Measurements from ENCODE around the gene COX14. TPM values are rescaled to one million over a fixed set of nuclear protein-coding genes. Genes with fewer than 3 reads are reported as not detected.
A peak's percentile ranks its signal among the peaks of the same experiment; 100 is the strongest.
"Not testable (repeated sequence)": the region's sequence is repeated elsewhere in the genome, so short reads cannot be mapped to it uniquely, and the experiment has no call there.

Gene COX14
- 48.5 and 67.8 TPM in 2 replicates for total RNA-seq (2014; rRNA removed; shearing (Covaris generic))

GRCh38 chr12:50111693-50112455 lies at the start of gene COX14:
TSS of gene COX14 (plus strand) at chr12:50112236. CDS start at chr12:50120044, 7,808 bp downstream.
- peak; percentile 99 for DNase-seq (ENCODE audit: low read depth)

DNA sequence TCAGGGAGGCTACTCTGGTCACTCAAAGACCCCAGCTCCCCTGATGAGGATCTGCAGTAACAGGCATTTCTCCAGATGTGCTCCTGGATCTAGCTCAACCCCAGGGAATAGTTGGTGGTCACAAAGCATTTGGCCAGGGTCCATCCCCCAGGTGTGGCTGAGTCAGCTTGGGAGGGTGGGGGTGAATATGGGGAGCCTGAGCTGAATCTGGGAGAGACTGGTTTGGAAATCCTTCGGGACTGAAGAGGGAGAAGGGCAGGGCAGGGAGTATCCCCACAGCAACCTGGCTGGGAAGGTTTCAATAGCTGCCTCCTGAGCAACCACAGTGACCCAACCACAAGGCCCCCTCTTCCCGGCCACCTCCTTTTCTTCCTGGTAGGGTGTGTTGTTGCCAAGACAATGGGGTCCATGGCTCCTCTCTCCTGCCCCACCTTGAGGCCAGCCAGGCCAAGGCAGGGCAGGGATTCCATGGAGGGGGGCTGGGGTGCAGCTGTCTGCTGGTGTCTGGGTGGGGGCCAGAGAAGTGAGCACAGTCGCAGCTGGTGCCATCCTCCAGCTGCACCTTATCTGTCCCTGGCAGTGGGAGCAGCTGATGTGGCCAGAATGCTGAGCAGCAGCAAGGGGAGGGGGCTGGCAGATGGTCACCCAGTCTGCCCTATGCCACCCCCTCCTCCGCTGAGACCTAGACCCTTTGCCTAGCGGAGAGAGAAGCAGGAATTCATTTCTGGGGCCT lies 49.1 kb upstream of the COX14 start:
- DNase-seq (ENCODE audit: low read depth), result no peak

DNA sequence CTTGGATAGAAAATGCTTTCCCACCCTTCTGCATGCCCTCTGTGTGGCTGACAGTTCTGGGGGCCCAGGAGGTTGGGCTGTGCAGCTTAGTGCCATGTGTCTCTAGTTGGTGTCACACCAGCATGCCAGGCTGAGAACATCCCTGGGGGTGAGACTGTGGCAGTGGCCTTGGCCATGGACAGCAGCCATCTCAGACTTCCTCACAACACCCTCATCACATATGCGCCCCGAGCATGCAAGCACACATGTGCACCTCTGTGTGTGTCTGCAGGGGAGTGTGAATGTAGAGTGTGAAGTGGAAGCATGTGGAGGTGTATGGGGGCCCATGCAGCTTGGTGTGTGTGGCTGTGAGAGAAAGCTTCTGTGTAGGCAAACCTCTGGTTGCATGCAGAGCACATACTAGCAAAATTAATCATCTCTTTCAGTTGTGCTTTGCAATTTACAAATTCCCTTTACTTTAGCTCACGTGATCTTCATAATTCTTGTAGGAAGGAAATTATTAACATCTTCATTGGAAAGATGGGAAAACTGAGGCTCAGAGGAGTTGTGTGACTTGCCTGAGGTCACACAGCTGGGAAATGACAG lies 46.2 kb upstream of the COX14 start:
- DNase-seq (ENCODE audit: low read depth), result no peak

GRCh38 chr12:50066402-50066801 lies 45.6 kb upstream of the COX14 start:
- DNase-seq (ENCODE audit: low read depth), result peak; percentile 53

- no peak for DNase-seq (ENCODE audit: low read depth)
Measured at GRCh38 chr12:50069069-50069468, 43.0 kb upstream of the COX14 start.

GRCh38 chr12:50069539-50069938 lies 42.5 kb upstream of the COX14 start:
- no peak for DNase-seq (ENCODE audit: low read depth)

DNA sequence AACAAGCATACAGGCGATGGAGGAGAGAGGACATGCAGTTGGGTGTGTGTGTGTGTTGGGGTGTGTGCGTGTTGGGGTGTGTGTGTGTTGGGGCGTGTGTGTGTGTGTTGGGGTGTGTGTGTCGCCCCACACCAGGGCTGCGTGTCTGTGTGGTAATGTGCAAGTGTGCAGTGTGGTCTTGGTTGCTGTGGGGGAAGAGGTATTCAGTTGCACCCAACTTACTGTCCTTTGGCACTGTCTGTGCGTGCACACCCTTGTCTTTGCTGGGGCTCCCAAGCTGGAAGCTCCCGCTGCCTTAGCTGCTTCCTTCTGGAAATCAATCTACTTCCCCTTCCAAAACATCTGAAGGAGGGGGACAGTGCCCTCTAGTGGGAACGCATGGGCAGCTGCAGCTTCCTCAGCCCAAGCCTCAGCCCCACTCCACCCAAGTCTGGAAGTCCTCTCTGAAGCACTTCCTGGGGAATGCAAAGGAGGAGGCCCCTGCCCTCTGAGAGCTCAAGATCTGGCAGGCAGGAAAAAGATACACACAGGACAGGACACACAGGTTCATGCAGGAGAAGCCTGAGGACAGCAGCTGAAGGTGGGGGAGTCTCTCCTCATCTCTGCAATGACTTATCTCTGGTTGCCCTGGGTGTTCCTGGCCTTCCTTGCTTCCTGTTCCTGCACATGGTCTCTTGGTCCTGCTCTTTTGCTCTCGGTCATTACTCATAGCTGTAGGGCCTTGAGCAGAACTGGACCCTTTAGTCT lies 41.5 kb upstream of the COX14 start:
- DNase-seq (ENCODE audit: low read depth), result peak; percentile 83

DNA sequence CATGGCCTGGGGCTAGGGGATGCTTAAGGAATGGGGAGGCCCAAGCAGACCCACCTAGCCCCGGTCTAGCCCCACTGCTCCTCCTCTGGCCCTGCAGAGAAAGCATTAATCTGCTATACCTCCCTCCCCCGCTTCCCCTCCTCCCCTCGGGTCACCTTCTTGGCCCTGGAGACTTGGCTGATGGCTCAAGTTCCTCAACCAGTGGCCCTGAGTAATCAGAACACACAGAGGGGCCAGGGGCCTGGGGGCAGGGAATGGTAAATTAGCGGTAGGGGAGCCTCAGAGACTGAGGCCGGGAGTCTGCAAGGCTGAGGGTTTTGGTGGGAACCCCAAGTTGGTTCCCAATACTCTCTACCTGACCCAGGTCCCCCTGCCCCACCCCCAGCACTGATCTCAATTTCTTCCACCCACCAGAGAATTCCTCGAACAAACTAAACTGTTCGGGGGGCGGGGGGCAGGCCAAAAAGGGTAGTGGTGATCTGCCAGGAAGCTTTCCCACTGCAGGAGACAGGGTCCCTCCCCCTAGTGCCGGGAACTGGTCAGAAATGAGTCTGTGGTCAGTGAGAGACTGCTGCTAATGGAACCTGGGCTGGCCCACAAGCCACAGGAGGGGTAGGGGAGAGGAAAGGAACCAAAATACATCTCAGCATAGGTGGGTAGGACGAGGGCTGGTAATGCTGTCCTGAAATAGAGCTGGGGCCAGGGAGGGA lies 39.7 kb upstream of the COX14 start:
- DNase-seq (ENCODE audit: low read depth), result no peak

GRCh38 chr12:50073206-50073605 lies 38.8 kb upstream of the COX14 start:
- DNase-seq (ENCODE audit: low read depth), result no peak

- DNase-seq (ENCODE audit: low read depth), result no peak
Measured at GRCh38 chr12:50073712-50074111, 38.3 kb upstream of the COX14 start.

DNA sequence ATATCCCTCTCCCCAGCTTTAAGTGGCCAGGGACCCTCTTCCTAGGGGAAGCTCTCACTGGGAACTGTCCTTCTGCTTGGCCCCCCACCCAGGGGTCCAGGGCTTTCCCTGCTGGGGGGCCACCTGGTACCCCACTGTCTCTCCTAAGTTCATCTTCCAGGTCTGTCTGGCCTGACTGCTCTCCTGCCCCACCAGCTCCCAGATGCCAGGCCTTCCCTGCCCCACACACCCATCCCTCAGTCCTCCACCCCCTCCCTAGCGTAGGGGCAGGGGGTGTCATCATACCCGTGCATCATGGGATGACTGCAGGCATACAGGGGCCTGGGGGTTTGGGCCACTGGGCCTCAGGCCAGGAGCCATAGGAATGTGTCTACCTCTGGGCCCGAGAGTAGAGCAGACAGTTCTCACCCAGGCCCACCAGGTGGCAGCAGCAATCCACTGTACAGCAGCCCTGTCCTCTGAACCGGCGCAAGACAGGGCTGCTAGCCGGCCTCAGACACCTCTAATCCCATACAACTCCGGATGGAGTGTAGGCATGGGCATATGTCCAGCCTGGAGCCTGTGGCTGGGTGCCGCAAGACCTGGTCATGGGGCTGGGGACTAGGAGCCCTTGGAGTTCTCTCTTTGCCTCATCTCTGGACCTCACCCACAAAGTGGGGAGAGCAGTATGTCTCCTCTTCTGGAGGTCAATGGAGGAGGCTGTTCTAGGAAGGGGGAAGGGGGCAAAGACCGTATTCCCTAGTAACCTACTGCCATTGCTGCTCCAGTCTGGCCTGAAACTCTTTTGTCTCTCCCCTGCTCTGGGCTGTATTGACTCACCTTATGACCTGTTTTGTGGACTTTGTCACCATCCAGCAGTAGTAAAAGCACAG lies 36.9 kb upstream of the COX14 start:
- peak; percentile 85 for DNase-seq (ENCODE audit: low read depth)

DNA sequence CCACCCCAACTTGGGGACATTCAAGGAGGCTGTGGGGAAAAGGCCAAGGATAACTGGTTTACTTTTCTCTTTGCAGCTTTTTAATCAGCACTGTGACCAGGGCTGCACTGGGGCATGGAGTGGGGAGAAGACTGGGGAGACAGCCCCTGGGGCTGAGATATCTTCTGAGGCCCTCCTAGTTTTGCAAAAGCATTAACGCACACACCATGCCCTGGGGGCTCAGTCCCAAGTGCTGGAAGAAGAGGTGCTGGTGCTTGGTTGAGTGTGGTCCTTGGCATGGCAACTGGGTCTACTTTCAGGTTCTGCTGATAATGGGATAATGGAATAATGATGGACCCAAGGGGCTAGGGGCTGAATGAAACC lies 36.2 kb upstream of the COX14 start:
- no peak for DNase-seq (ENCODE audit: low read depth)

GRCh38 chr12:50077099-50077498 lies 34.9 kb upstream of the COX14 start:
- no peak for DNase-seq (ENCODE audit: low read depth)

- no peak for DNase-seq (ENCODE audit: low read depth)
Measured at GRCh38 chr12:50078281-50078680, 33.8 kb upstream of the COX14 start.

GRCh38 chr12:50079771-50080170 lies 32.3 kb upstream of the COX14 start:
- no peak for DNase-seq (ENCODE audit: low read depth)

- DNase-seq (ENCODE audit: low read depth), result no peak
Measured at GRCh38 chr12:50081096-50081808, 30.8 kb upstream of the COX14 start.

GRCh38 chr12:50082644-50083043 lies 29.4 kb upstream of the COX14 start:
- DNase-seq (ENCODE audit: low read depth), result no peak

- DNase-seq (ENCODE audit: low read depth), result no peak
Measured at GRCh38 chr12:50083301-50083700, 28.7 kb upstream of the COX14 start.

DNA sequence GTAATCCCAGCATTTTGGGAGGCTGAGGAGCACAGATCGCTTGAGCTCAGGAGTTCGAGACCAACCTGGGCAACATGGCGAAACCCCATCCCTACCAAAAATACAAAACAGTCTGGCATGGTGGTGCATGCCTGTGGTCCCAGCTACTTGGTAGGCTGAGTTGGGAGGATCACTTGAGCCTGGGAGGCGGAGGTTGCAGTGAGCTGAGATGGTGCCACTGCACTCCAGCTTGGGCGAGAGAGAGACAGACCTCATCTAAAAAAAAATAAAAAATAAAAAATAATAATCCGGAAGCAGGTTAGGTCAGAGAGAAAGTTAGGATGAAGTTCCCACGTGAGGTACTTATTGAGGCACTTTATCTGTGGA lies 27.6 kb upstream of the COX14 start:
- not testable (repeated sequence) for DNase-seq (ENCODE audit: low read depth)
